HG02870 (cell line): ENCODE results near the gene TNNI2.

ENCODE experiments used
- ATAC-seq: cut with Tn5 transposase; IDR thresholded peaks from one replicate; pipeline ENCODE4 v1.9.1; 2021; ENCODE audit warnings: mild to moderate bottlenecking, moderate library complexity; ENCODE audit not compliant: unreplicated experiment

Gene TNNI2

DNA sequence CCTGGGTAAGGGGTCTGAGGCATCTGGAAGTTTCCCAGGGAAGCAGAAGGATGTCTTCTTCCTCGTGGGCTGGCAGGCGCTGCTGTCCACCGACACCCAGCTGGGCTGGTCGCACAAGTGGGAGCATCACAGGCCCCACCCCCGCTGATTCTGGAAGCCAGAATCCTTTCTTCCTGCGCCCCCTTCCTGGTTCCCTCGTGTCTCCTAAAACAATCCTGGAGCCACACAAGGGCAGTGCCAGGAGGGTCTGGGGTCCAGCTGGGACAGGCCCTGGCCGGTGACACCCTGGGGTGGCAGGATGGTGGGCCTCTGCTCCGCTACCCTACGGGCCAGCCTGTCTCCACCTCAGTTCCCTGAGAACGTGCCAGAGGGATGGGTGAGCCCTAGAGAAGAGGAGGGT, 18.3 kb downstream of the TNNI2 start:
- no peak for ATAC-seq

DNA sequence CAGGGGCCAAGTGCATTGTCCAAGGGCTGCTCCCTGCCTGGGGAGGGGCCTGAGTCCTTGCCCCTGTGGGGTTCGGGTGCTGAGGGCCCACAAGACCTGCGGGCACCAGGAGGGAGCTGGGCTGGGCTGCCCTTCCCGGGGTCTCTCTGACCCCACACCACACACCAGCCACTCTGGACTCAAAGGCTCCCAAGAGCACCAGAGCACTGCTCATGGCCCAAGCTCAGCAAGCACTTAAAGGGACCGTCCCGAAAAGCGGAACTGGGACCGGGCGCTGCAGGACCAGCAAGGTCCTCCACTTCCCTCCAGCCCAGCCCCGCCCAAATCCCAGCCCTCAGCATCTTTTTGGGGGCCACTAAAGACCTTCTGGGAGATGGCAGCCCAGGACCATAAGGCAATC, 19.4 kb downstream of the TNNI2 start:
- ATAC-seq, result no peak

DNA sequence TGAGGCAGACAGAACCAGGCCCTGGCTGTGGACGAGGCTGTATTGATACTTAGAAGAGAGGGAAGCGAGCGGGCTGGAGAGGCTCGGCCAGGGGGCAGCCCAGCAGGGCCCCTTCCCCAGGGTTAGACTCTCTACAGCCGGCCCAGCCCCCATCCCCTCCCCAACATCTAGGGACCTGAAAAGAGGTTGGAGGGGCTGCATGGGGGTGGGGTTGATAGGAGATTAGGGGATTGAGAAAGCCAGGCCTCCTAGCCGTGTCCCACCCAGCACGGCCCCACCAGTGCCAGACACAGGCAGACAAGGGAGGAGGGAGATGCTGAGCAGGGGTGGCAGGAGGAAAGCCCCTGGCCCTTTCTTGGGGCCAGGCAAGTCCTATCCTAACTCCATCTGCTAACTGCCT, 19.8 kb downstream of the TNNI2 start:
- no peak for ATAC-seq

DNA sequence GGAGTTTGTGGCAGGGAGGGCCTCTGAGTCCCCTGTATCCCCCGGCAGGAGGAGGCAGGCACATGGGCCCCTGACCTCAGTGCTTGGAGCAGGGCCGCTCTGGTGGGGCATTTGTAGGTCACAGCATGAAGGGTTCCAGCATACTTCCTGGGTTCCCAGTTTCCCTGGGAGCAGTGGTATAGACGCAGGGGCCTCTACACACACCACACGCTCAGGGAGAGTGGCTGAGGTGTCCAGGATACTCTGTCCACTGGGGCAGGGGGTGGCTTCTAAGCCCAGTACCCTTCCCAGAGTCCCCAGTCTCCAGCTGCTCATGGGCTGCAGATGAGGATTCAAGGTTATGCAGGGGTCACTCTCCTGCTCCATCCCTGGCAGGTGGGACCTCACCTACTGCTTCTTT, 20.2 kb downstream of the TNNI2 start:
- no peak for ATAC-seq

DNA sequence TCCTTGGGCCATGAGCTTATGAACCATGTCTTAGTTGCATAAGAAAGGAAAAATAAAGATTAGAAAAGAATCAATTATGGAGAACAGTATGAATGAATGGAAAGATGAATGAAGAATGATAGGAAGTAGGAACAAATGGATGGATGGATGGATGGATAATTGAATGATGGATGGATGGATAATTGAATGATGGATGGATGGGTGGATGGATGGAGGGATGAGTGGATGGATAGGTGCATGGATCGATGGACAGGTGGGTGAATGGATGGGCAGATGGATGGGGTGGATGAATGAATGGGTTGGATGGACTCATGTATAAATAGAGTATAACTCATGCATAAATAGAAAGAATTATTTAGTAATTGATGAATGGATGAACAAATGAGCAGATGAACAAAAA, 21.3 kb downstream of the TNNI2 start:
- ATAC-seq, result no peak

DNA sequence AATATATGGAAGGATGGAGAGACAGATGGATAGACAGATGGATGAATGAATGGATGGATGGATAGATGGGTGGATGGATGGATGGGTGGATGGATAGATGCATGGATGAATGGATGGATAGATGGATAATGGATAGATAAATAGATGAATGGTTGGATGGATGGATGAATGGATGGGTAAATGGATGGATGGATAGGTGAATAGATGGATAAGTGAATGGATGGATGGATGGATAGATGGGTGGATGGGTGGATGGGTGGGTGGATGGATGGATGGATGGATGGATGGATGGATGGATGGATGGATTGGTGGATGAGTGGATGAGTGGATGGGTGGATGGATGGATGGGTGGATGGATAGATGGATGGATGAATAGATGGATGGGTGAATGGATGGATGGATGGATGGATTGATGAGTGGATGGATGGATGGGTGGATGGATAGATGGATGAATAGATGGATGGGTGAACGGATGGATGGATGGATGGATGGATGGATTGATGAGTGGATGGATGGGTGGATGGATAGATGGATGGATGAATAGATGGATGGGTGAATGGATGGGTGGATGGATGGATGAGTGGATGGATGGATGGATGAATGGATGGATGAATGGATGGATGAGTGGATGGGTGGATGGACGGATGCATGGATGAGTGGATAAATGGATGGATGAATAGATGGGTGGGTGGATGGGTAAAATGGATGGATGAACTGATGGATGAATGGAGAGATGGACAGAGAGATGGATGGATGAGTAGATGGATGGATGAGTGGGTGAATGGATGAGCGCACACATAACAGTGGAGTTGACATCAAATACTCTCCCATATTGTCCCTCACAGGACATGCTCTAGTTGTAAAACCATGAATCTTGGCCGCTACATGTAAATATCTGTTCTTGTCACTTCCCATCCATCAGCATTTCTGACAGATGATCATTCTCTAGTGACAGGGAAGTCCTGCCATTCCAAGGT, 22.9 kb downstream of the TNNI2 start:
- no peak for ATAC-seq

DNA sequence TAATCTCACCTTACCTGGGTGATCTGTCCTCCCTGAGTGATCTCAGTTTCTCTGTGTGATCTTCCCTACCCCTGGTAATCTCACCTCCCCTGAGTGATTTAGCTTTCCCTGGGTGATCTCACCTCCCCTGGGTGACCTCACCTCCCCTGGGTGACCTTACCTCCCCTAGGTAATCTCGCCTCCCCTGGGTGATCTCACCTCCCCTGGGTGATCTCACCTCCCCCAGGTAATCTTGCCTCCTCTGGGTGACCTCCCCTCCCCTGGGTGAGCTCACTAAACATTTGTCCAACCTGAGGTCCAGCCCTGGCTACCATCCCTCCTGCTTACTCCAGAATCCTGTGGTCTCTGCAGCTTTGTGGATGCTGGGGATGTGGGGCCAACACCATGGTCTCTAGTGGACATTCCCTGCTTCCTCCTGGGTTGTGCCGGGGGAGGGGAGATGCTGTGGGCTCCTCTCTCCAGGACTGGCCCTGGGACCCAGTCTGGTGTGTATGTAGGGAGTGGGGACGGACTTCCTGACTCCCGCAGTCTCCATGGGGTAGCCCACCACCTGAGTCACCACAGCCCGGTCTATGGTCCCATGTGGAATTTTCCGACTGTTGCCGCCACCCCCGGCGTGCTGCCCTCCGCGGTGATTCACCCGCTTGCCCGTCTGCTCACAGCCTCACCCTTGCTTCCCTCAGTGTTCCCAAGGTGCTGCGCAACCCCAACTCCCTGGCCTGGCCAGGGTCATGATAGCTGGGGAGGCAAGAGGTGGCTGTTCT, 24.0 kb downstream of the TNNI2 start:
- ATAC-seq, result no peak

DNA sequence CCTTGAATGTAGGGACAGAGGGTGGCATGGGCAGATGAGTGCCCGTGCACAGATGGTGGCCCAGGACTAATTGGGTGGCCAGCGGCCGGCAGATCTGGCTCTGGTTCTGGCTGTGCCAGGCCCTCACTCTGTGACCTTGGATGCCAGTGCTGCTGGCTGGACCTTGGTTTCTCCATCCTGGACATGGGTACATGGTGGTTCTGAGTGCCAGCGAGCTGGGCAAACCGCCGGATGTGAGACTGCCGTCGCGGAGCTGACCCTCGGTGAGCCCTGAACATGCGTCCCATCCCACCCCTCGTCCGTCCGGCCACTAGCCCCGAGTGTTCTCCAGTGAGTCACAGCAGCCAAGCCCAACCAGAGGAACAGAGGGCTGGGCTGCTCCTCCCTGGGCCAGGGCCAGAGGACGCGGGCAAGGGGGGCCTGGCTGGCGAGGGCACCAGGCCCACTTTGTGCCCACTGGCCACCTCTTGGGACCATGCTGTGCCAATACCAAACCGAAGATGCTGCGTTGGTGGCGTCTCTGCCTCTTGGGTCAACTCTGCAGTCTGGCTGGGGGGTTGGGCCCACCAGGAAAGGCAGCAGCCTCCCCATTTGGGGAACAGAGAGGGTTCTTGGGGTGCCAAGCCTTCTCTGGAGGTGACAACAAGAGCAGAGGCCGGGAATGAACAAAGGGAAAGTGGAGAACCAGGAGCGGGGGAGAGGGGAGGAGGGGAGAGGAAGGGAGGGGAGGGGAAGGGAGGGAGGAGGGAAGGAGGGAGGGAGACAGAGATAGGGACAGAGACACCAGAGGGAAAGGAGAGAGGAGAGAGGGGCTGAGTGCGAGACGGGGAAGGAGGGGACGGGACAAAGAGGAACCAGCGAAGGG, 24.8 kb downstream of the TNNI2 start:
- no peak for ATAC-seq

DNA sequence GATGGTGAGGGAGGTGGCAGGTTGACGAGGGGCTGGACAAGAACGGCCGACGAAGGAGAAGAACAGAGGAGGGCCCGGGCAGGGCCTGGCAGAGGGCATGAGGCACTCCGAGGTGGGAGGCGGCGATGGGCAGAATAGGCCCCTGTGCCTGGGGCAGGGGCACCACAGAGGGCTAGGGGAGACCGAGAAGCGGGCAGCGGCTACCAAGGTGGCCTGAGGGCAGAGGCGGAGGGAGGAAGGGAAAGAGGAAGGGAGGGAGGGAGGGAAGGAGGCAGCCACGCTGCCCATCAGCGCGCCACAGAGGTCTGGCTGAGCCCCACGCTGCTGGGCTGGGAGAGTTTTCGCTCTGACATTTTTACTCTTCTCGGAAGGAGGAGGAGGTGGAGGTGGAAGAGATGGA, 25.4 kb downstream of the TNNI2 start:
- no peak for ATAC-seq

DNA sequence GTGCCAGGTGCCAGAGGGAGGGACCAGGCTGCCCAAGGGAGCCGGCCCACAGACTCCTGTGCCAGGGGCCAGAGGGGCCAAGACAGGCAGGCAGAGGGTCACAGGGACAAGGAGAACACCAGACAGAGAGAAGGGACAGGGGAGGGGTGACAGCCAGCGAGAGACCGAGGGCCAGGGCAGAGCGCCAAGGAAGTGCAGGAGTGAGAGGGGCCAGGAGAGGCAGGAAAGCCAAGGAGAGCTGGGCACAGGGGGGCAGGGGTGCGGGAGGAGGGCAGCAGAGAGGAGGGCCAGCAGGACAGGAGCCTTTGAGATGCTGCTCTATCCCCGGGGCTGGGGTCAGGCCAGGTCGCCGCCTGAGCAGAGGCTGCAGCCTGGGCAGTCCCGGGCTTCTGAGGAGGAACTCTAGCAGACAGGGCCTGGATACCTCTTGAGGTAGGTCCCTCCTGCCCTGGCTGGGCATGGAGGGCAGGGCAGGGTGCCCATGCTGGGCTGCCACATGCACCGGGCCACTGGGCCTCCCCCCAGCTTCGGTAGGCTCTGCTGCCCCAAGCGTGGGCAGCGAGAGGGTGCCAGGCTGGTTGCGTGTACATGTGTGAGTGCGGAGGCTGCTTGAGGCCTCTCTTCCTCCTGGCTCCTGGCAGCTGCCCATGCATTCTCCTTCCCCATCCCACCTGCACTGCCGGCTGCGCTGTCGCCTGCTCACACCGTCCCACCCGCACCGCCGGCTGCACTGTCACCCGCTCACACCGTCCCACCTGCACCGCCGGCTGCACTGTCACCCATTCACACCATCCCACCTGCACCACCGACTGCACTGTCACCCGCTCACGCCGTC, 26.3 kb downstream of the TNNI2 start:
- no peak for ATAC-seq

DNA sequence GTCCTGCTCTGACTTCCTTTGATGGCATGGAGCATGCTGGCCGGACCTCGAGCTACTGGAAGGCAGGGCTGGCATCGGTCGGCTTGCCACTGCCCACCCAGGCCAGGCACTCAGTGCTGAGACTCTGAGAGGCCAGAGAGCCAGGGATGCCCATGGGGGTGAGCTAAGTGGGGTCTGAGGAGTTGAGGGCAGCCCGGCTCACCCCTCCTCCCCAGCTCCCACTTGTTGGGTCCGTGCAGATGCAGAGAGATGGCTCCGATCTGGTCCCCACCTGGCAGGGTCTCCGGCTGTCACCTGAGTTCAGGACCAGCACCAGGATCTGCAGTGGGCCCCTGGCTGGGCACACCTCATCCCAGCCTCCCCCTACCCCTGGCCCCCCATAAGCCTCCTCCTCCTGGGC, 27.4 kb downstream of the TNNI2 start:
- ATAC-seq, result no peak

DNA sequence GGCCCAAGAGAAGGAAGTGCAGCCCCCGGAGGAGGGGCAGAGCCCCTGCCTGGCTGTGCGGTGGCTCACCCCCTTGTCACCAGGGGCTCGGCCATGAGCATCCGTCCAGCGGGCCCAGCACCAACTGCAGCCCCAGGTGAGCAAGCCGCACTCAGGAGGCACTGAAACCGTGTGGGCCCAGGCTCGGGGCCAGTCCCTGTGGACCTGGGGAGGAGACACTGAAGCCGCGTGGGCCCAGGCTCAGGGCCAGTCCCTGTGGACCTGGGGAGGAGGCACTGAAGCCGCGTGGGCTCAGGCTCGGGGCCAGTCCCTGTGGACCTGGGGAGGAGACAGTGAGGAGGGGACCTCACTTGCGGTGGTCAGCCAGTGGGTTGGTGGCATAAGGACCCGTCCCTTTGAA, 28.0 kb downstream of the TNNI2 start:
- ATAC-seq, result no peak

DNA sequence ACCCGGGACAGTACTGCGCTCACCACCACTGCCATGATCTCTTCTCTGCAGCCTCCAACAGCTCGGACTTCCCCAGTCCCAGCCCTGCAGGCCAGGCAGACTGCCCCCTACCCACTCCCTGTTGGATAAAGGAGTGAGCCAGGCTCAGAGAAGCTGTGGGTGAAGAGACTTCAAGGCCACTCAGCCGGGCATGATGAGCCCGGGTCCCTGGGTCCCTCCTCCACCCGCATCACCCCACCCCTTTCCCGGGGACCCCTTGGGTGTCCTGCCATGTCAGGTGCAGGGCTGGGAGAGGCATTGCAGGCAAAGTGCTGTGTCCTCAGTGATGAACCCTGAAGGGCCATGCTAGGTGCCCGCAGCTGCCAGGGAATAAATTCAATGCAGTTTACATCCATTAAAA, 28.6 kb downstream of the TNNI2 start:
- no peak for ATAC-seq

DNA sequence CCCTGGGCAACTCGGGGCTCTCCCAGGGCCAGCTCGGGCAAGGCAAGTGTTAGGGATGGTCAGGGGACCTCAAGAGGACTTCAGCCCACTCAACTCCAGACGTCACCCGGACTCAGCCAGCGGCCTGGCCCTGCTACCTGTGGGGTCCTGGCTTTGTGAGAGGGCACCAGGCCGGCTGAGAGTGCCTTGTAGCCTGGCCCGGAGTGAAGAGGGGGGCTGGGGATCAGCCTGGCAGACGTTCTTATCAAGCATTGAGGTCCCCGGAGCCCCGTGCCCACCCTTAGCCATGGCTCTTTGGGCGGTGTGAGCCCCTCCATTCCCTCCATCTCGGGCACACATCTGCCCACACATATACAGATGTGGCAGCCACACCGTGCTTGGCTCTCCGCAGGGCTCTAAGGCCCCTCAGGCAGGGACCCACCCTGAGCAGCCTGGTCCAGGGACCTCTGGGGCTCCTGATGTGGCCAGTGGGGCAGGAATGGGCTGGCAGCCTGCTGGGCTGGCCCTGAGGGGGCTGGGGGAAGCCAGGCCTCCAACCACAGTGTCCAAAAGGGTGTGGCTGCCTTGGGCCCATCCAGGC, 29.4 kb downstream of the TNNI2 start:
- no peak for ATAC-seq

DNA sequence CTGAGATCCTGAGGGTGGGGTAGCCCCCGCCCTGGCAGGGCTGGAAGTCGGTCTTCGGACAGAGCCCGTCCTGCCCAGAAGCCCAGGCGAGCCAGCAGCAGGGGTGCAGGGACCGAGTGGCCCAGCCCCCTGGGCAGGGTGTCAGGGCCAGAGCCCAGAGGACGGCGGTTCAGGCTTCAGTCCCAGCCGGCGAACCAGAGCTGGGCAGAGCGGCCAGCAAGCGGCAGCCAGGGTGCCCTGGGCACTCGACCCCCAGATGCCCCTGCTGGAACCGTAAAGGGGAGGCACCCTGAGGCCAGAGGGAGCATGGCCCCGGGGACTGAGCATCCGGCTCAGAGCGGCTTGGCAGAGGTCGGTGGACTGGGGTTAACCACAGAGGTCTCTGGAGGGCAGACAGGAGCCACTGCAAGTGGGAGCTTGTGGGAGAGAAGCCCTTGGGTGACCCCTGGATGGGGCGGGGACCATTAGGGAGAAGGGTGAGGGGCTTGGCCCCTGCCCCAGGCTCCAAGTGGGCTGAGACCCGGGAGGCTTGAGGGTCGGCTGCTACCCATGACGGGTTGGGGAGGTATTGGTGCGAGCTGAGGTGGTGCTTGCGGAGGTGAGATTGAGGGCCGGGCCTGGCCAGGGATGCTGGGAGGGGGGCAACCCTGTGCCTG, 30.0 kb downstream of the TNNI2 start:
- ATAC-seq, result no peak

DNA sequence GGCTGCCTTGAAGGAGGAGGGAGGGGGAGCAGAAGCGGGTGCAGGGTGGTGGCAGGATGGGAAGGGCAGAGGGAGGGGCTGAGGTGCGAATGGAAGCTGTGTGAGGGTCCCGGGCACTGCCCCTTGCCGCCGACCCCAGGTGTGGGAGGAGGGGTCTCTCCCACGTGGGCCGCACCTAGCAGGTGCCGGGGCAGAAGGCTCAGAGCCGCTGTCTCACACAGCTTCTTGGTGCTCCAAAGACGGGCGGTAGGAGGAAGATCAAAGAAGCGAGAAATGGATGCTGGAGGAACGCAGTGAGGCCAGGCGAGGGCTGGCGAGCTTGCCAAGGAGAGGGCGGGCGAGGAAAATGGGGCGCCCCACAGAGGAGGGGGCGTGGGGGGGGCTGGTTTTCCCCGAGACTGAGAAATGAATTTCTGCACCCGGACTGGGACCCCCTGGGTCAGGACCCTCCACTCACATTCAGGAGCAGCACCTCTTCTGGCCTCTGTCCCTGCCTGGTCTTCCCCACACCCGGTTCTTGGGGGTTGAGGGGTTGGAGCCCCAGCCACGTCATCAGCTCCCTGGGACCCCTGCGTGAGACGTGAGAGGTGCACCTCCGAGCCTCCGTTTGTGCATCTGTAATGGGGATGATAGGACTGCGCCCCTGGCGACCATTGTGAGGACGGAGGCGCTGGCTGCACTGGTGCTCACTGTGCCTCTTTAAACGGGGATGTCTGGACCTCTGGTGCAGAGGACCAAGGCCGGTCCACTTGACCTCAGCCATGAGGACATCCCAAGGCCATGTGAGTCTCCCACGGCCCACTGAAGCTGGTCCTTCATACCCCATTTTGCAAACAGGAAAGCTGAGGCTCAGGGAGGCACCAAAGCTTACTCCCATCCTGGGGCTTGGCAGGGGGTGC, 30.9 kb downstream of the TNNI2 start:
- no peak for ATAC-seq

DNA sequence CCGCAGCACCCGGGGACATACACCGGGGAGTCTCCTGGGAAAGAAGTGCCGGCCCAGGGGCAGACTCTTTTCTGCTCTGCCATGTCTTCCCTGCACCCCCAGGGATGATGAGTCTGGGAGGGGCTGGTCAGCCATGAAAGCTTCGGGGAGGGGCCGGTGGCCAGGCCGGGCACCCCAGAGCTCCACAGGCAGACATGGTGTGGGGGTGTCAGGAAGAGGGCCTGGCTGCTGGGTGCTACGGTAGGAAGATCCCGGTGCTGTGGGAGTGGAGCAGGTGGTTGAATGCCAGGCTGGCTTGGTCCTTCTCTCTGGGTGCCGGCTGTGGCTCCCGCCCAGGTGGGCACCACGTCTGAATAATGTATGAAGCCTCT, 31.5 kb downstream of the TNNI2 start:
- no peak for ATAC-seq

DNA sequence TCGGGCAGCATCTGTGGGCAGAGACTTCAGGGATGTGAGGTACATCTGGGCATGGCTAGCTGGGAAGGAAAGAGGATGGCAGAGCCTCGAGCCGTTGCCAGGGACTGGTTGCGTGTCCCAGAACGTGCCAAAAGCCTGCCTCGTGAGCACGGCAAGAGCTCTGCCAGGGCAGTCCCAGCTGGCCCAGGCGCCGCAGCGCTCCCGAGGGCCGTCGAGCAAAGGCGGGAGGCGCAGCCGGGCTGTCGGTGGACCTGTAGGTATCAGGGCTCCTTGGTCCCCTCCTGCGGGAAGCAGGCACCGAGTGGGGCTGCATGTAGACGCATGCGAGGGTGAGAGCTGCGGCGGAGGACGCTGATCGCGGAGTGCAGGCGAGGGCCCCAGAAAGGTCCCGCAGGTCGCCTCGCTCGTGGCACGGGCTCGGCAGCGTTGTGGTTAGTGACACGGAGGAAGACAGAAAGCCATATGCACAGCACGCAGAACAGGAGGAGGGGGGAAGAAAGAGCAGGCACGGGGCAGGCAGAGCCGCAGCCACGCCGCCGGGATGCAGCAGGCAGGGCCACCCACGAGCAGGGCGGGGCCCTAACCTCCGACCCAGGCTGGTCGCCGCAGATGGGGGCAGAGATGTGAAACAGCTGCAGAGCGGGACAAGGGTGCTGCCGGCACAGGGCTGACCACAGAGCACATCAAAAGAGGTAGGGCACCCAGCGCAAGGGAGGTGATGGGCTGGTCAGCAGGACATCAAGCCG, 32.1 kb downstream of the TNNI2 start:
- no peak for ATAC-seq
